Tongue (tissue), 2 donors: Measurements from ENCODE around the gene APBB1. TPM values are rescaled to one million over a fixed set of nuclear protein-coding genes. Genes with fewer than 3 reads are reported as not detected.

Experiments used
- DNase-seq: peaks from one replicate; pipeline ENCODE4 v3.0.0-alpha.2; 2015
- total RNA-seq: library from RNA; depleted of rRNA; stranded (reverse); fragments of >200 nt; gene quantifications from one replicate; pipeline ENCODE4 v1.2.3, GENCODE V29; 2014

Gene APBB1
- total RNA-seq, 1 donor from 2014 or later, result 42.4 TPM

DNA sequence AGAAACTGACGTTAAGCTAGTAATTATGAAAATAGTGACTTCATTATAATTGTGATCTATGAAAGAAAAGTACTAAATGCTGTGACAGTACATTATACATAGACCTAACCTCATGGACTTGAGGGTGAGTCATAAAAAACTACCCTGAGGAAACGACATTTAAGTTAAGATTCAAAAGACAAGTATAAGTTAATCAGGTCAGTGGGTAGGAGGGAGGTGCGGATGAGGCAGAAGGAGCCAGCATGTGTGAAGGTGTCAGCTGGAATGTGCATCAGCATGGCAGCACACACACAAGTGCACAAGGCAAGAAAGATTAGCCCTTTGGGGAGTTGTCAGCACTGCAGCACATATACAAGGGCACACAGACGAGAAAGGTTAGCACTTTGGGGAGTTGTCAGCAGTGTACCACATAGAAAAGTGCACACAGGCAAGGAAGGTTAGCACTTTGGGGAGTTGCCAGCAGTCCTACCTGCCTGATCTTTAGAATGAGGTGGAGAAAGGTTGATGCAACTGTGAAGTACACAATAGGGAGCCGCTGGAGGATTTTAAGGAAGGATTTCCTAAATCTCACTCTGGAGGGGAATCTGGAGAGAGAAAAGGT lies 67.0 kb downstream of the APBB1 start:
- no peak for DNase-seq

DNA sequence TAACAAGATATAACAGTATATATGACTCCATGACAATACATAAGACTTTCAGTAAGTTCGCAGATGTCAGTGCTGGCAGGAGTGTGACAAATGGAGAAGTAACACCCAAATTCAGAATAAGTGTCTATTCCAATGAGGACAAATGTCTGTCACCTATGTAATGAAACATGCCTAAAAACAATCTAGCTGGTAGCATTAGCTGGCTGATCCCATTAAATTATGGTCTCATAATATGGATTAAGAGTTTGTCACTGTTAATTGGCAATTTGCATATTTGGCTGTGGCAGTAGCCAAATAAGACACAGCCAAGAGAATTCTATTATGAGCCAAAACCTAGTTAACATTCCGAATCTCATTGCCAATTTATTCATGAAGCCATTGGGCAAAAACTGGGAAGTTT lies 68.4 kb downstream of the APBB1 start:
- DNase-seq, result no peak

DNA sequence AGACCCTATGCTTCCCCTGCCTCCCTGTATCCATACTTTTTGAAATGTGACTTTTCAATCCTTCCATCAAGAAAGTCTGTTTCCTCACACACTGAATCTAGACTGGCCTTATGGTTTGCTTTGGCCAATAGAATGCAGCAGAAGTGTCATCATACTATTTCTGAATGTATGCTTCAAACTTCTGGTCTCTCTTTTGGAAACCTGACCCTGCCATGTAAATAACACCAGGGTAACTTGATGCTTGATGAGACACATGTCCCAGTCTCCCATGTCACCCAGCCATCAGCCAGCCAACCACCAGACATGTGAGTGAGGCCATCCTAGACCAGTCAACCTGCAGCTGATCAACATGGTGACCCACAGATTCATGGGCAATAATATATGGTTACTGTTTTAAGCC lies 68.9 kb downstream of the APBB1 start:
- no peak for DNase-seq

DNA sequence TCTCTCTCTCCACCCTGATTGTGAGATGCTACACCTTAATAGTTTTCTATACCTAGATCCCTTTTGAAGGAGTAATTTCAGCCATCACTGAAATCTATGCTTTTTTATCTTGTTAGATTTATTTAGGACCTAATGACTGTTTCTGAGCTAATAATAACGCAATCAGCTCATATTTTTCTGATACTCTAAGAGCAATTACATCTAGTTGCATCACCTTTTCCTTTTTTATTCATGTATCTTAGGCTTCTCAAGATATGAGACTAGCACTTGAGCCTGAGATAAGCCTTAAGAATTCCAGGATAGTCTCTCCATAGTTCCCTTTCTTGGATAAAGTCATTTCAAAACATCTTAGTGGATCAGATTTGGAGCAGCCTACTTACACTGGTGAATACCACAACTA lies 73.5 kb downstream of the APBB1 start:
- no peak for DNase-seq

Other genes with a start within 250 kb of the APBB1 start
- gene OR52B2, start 248.8 kb downstream of the APBB1 start, total RNA-seq, result not detected
- gene OR52W1, start 219.9 kb downstream of the APBB1 start, total RNA-seq, result not detected
- not detected for gene C11orf42, start 213.5 kb downstream of the APBB1 start, total RNA-seq
- 19.3 TPM for gene FHIP1B, start 184.5 kb downstream of the APBB1 start, total RNA-seq
- gene CNGA4, start 180.0 kb downstream of the APBB1 start, total RNA-seq, result not detected
- gene CCKBR, start 159.3 kb downstream of the APBB1 start, total RNA-seq, result not detected
- gene CAVIN3, start 98.6 kb downstream of the APBB1 start, total RNA-seq, result 74.2 TPM
- 24.2 TPM for gene SMPD1, start 28.6 kb downstream of the APBB1 start, total RNA-seq
- 0.31 TPM for gene HPX, start 21.9 kb upstream of the APBB1 start, total RNA-seq
- gene TRIM3, start 54.8 kb upstream of the APBB1 start, total RNA-seq, result 21.1 TPM
- gene ARFIP2, start 62.2 kb upstream of the APBB1 start, total RNA-seq, result 31.8 TPM
- gene TIMM10B, start 62.4 kb upstream of the APBB1 start, total RNA-seq, result 28.9 TPM
- gene DNHD1, start 78.2 kb upstream of the APBB1 start, total RNA-seq, result 7.0 TPM
- 18.4 TPM for gene RRP8, start 184.5 kb upstream of the APBB1 start, total RNA-seq
- gene ILK, start 184.7 kb upstream of the APBB1 start, total RNA-seq, result 167 TPM
- gene TAF10, start 193.1 kb upstream of the APBB1 start, total RNA-seq, result 20.6 TPM
- gene TPP1, start 200.3 kb upstream of the APBB1 start, total RNA-seq, result 59.9 TPM
- gene DCHS1, start 236.7 kb upstream of the APBB1 start, total RNA-seq, result 64.6 TPM